Keratinocyte (primary cell): Measurements from ENCODE around the gene PEAK3. TPM values are rescaled to one million over a fixed set of nuclear protein-coding genes. Genes with fewer than 3 reads are reported as not detected.

Experiments used
- DNase-seq: peaks from one replicate; pipeline ENCODE4 v3.0.0-alpha.2; 2011; ENCODE audit warnings: low read depth, missing footprints, low spot score
- FAIRE-seq: peaks from 2 replicates; lab custom pipeline; 2011; peaks lifted over from hg19 to GRCh38; lab: Jason Lieb, UNC
- H2AFZ ChIP-seq: 2 replicates; pipeline ENCODE4 v1.6.0; 2012; ENCODE audit warnings: low read length, control low read depth, inconsistent platforms; ENCODE audit not compliant: control insufficient read depth
- H3K27ac ChIP-seq: 2 replicates; pipeline ENCODE4 v1.5.1; 2011; ENCODE audit warnings: low read length; ENCODE audit not compliant: control insufficient read depth, insufficient read depth
- H3K27me3 ChIP-seq: 3 replicates; pipeline ENCODE4 v1.6.0; 2011; ENCODE audit warnings: low read length; ENCODE audit not compliant: control insufficient read depth, insufficient read depth; ENCODE audit errors: extremely low read depth
- H3K36me3 ChIP-seq, 2 experiments: 2 replicates in 1 of 2; 3 replicates in 1 of 2; pipeline ENCODE4 v1.5.1; 2011; ENCODE audit warnings: low read length in 2 of 2, mild to moderate bottlenecking in 1 of 2; ENCODE audit not compliant: control insufficient read depth in 2 of 2, insufficient read depth in 2 of 2; ENCODE audit errors: extremely low read depth in 1 of 2
- H3K4me1 ChIP-seq: 3 replicates; pipeline ENCODE4 v1.5.1; 2011; ENCODE audit warnings: low read length; ENCODE audit not compliant: control insufficient read depth, insufficient read depth; ENCODE audit errors: extremely low read depth
- H3K4me2 ChIP-seq: 3 replicates; pipeline ENCODE4 v1.6.0; 2011; ENCODE audit warnings: low read depth, low read length; ENCODE audit not compliant: control insufficient read depth, insufficient read depth; ENCODE audit errors: extremely low read depth
- H3K4me3 ChIP-seq, 3 experiments: fragments of 200-600 bp in 1 of 3; sonication (generic) in 1 of 3; 2 replicates in 2 of 3; 3 replicates in 1 of 3; pipeline ENCODE4 v1.5.1; 2011 to 2016; ENCODE audit warnings: low read length in 3 of 3, mild to moderate bottlenecking in 3 of 3, control low read depth in 2 of 3, inconsistent platforms in 1 of 3, low read depth in 1 of 3, mixed read lengths in 1 of 3, mixed run types in 1 of 3, moderate library complexity in 1 of 3; ENCODE audit not compliant: control insufficient read depth in 2 of 3, insufficient read depth in 2 of 3; ENCODE audit errors: extremely low read depth in 1 of 3
- H3K79me2 ChIP-seq: 2 replicates; pipeline ENCODE4 v1.6.0; 2012; ENCODE audit warnings: low read length; ENCODE audit not compliant: control insufficient read depth, insufficient read depth
- H3K9ac ChIP-seq: 3 replicates; pipeline ENCODE4 v1.6.0; 2011; ENCODE audit warnings: low read length; ENCODE audit not compliant: control insufficient read depth, insufficient read depth; ENCODE audit errors: extremely low read depth
- H3K9me1 ChIP-seq: 3 replicates; pipeline ENCODE4 v1.6.0; 2011; ENCODE audit warnings: low read length; ENCODE audit not compliant: control insufficient read depth, insufficient read depth; ENCODE audit errors: extremely low read depth
- H3K9me3 ChIP-seq: 2 replicates; pipeline ENCODE4 v1.5.1; 2012; ENCODE audit warnings: low read depth, low read length; ENCODE audit not compliant: control insufficient read depth
- H4K20me1 ChIP-seq: 3 replicates; pipeline ENCODE4 v1.6.0; 2011; ENCODE audit warnings: low read length; ENCODE audit not compliant: control insufficient read depth, insufficient read depth; ENCODE audit errors: extremely low read depth
- EZH2 ChIP-seq: IDR thresholded peaks from one replicate; pipeline ENCODE4 v1.6.1; 2012; ENCODE audit warnings: inconsistent platforms, mild to moderate bottlenecking, low read length, moderate library complexity
- dilution Hi-C: fragments of 300-500 bp; cut with MboI; formaldehyde crosslinking; loops from one replicate; pipeline ENCODE4 v1.7.0; 2020; ENCODE audit warnings: low sequenced_read_pairs; ENCODE audit not compliant: extremely low pct_ligation_motif_present
- polyA plus RNA-seq, 5 experiments: library from polyadenylated mRNA; depleted of rRNA in 3 of 5; stranded (reverse) in 3 of 5; stranded (forward) in 1 of 5; unstranded in 1 of 5; fragments of >200 nt; gene quantifications; 1 replicate in 1 of 5; 2 replicates in 3 of 5; 3 replicates in 1 of 5; pipeline versions ENCODE4 v1.2.1 to v1.2.3, GENCODE V29; 2011 to 2012; ENCODE audit warnings: missing spikeins in 2 of 5, low read depth in 1 of 5, low replicate concordance in 1 of 5
- TF ChIP-seq, protein P1 (sequence below), 3 experiments: IDR thresholded peaks in 1 of 3; conservative IDR thresholded peaks in 1 of 3; optimal IDR thresholded peaks in 1 of 3; 2 replicates in 2 of 3; 3 replicates in 1 of 3; pipeline versions ENCODE3 to v1.5.1; 2011; ENCODE audit warnings: low read length in 3 of 3, mild to moderate bottlenecking in 3 of 3, moderate library complexity in 2 of 3, control low read depth in 1 of 3, inconsistent platforms in 1 of 3; ENCODE audit not compliant: insufficient read depth in 2 of 3; ENCODE audit errors: extremely low read depth in 1 of 3

Gene PEAK3
- polyA plus RNA-seq, 1 donor (not counting 4 experiments of a cell fraction or from before 2014, with no cell fraction given) = not detected

DNA sequence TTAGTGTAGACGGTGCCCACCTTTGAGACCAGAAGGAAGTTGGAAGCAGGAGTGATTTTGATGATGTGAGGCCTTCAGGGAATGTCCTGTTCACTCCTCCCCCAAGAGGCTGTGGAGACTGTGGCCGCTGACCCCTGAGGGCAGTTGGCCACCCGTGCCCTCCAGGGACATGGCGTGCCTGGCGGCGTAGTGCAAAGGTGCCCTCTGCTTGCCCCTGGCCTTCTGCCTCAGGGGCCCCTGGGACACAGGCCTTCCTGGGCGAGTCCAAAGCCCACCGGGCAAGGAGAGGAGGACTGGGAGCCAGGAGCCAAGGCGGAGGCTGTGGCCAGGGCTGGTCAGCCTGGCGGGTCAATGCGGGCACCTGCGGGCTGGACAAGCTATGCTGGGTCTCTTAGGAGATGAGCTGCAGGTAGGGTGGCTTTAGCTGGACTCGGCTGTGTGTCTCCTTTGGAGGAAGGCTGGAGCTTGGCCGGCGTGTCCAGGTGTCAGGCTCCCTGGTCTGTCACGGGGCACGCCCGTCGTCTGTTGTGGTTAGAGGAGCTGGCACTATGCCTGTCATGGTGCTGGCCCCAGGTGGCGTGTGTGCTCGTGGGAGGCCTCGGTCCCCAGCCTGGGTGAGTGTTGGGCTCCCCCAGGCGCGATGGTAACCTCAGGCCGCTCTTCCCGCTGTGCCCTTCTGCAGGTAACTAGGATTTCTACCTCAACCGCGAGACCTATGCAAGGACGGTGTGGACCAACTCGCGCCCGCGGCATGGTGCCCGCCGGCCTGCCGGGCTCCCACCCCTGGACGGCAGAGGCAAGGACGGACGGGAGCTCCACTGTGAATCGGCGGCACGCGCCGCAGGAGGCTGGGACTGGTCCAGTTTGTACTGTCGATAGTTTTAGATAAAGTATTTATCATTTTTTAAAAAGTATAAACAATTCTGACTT lies 52.6 kb downstream of the PEAK3 start:
- DNase-seq (no peak), FAIRE-seq (no peak)
- no peaks in the 10 kb centered on the region for H3K4me1 ChIP-seq
- H3K9ac ChIP-seq = no peak overlapping the region
- H4K20me1 ChIP-seq = peaks cover 7% of the 10 kb centered on the region
- no peak overlapping the region for H2AFZ ChIP-seq
- no peak overlapping the region for H3K4me2 ChIP-seq
- no peak overlapping the region for H3K27ac ChIP-seq
- H3K27me3 ChIP-seq = no peaks in the 10 kb centered on the region
- dilution Hi-C loops = no loop called here
- TF ChIP-seq, protein P1, sequence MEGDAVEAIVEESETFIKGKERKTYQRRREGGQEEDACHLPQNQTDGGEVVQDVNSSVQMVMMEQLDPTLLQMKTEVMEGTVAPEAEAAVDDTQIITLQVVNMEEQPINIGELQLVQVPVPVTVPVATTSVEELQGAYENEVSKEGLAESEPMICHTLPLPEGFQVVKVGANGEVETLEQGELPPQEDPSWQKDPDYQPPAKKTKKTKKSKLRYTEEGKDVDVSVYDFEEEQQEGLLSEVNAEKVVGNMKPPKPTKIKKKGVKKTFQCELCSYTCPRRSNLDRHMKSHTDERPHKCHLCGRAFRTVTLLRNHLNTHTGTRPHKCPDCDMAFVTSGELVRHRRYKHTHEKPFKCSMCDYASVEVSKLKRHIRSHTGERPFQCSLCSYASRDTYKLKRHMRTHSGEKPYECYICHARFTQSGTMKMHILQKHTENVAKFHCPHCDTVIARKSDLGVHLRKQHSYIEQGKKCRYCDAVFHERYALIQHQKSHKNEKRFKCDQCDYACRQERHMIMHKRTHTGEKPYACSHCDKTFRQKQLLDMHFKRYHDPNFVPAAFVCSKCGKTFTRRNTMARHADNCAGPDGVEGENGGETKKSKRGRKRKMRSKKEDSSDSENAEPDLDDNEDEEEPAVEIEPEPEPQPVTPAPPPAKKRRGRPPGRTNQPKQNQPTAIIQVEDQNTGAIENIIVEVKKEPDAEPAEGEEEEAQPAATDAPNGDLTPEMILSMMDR (optimal IDR thresholded peaks at IDR 0.05 in 1 of 3, IDR thresholded peaks at IDR 0.05 in 1 of 3, conservative IDR thresholded peaks at IDR 0.05 in 1 of 3; ENCODE audit: extremely low read depth in 1 of 3, insufficient read depth in 2 of 3, low read length in 3 of 3) = no peak
- TF ChIP-seq EZH2 = no peak
- peaks cover 26 to 41% of the 10 kb centered on the region in 2 experiments for H3K36me3 ChIP-seq
- H3K4me3 ChIP-seq = no peak overlapping the region
- H3K9me1 ChIP-seq = no peaks in the 10 kb centered on the region
- peaks cover 18% of the 10 kb centered on the region for H3K79me2 ChIP-seq
- H3K9me3 ChIP-seq = no peaks in the 10 kb centered on the region

DNA sequence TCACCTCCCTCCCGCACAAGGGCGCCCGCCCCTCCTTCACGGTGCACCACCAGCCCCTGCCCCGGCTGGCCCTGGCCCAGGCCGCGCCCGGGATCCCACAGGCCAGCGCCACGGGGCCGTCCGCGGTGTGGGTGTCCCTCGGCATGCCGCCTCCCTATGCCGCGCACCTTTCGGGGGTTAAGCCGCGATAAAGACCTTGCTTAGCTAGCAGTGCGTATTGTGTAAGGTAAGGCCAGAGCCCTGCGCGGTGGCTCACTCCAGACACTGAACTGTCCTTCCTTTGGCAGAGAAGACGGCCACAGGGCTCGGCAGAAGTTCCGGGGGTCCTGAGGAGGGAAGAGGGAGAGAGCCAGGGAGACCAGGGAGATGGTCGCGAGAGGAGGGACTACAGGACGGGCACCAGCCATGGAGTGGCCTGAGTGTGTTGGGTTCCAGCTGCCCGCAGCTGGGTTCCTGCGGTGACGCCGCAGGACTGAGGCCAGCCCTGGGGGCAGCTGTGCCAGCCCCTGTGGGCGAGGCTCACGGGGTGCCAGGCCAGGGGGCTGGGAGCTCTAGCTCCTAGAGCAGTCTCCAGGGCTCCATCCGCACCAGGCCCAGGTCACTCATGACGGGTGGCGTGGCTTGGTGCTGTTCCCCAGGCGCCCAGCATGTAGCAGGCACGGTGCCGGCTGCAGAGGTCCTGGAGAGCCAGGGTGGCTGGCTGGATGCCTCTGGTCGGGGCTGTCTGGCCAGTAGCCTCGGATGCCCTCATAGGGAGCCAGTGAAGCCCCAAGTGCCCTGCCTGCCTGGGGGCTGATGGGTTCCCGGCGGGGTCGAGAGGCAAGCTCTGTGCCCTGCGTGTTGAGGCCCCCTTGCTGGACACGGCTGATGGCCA lies 53.6 kb downstream of the PEAK3 start:
- peaks cover 26 to 40% of the 10 kb centered on the region in 2 experiments for H3K36me3 ChIP-seq
- no peak overlapping the region for H3K4me3 ChIP-seq
- H3K79me2 ChIP-seq = peaks cover 9% of the 10 kb centered on the region
- no peak for FAIRE-seq
- no peak overlapping the region for H3K9ac ChIP-seq
- no peak overlapping the region for H2AFZ ChIP-seq
- no peak for DNase-seq
- H3K27ac ChIP-seq = no peak overlapping the region
- H3K4me2 ChIP-seq = no peak overlapping the region
- no peaks in the 10 kb centered on the region for H3K9me3 ChIP-seq
- dilution Hi-C loops = no loop called here
- no peak for TF ChIP-seq EZH2
- TF ChIP-seq, protein P1 (optimal IDR thresholded peaks at IDR 0.05 in 1 of 3, IDR thresholded peaks at IDR 0.05 in 1 of 3, conservative IDR thresholded peaks at IDR 0.05 in 1 of 3; ENCODE audit: extremely low read depth in 1 of 3, insufficient read depth in 2 of 3, low read length in 3 of 3) = no peak
- H3K4me1 ChIP-seq = no peaks in the 10 kb centered on the region
- H4K20me1 ChIP-seq = peaks cover 7% of the 10 kb centered on the region
- H3K9me1 ChIP-seq = no peaks in the 10 kb centered on the region
- no peaks in the 10 kb centered on the region for H3K27me3 ChIP-seq
